ENCODE data around the gene TIMM13. TPM values are rescaled to one million over a fixed set of nuclear protein-coding genes. Genes with fewer than 3 reads are reported as not detected.
A peak's percentile ranks its signal among the peaks of the same experiment; 100 is the strongest.

TIMM13 gene
- total and polyA plus RNA-seq, 9 of the 15 experiments (the other 6 are each of a cell fraction or from before 2014, with no cell fraction given): 17.6 to 215 (median 71.8) TPM

DNA sequence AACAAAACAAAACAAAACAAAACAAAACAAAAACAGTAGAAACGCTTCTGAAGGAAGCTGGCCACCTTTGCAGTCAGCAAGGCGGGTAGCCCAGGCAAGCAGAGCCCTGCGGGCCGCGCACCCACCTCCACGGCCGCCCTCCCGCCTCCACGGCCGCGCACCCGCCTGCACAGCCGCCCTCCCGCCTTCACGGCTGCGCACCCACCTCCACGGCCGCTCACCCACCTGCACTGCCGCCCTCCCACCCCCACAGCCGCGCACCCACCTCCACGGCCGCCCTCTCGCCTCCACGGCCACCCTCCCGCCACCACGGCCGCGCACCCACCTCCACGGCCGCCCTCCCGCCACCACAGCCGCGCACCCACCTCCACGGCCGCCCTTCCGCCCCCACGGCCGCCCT is 9.0 kb upstream of the TIMM13 start:
- Histone ChIP-seq H3K4me1 (replicated peaks in 1 of 2; ENCODE audit: control insufficient read depth in 2 of 2, insufficient read depth in 2 of 2, low read length in 2 of 2) (peaks cover 0 to 22% of the 10 kb centered on the region in 2 experiments; a peak in 1 of 5 replicates), H3K9me3 (replicated peaks; ENCODE audit: control insufficient read depth, insufficient read depth, low read depth, low read length) (no peaks in the 10 kb centered on the region), H3K36me3 (ENCODE audit: control insufficient read depth, insufficient read depth, low read length) (peaks cover 76% of the 10 kb centered on the region; the same call in 2 of the 3 replicates), H3K79me2 (ENCODE audit: control insufficient read depth, insufficient read depth, low read length) (peaks cover 4% of the 10 kb centered on the region; the same call in 2 of the 3 replicates), H2AFZ (ENCODE audit: low read depth, low read length) (no peak overlapping the region), H3K27ac (ENCODE audit: extremely low read depth, low read depth, low read length) (no peak overlapping the region), H3K4me2 (ENCODE audit: insufficient read depth, low read length) (no peak overlapping the region), H4K20me1 (replicated peaks; ENCODE audit: control insufficient read depth, insufficient read depth, low read length) (peaks cover 4% of the 10 kb centered on the region; the same call in 1 of the 2 replicates), H3K4me3 (no peak overlapping the region), H3K27me3 (ENCODE audit: control insufficient read depth in 2 of 2, insufficient read depth in 2 of 2, low read length in 2 of 2) (no peaks in the 10 kb centered on the region), H3K9me1 (ENCODE audit: control insufficient read depth, insufficient read depth, low read length) (no peaks in the 10 kb centered on the region), H3K9ac (ENCODE audit: insufficient read depth in 1 of 2, low read depth in 2 of 2, low read length in 2 of 2) (no peak overlapping the region)
- ChIA-PET POLR2A (interaction anchor here (1.0 to 1.4 kb wide), 2 partner anchors 8 to 22 kb away, joined by 3 to 4 read pairs; no protein-coding TSS in a partner anchor), CTCF (ENCODE audit: low intra/inter-chr PET ratio) (no interaction called here)
- intact Hi-C loops (cut with micrococcal nuclease): no loop called here
- no peak for ATAC-seq
- no TSS peak for BruUV-seq (replicated peaks)
- FAIRE-seq: no peak
- WGBS (ENCODE audit: insufficient coverage, low coverage, missing lambda C conversion rate): 90% methylated on average over 9 of the region's 39 CpGs
- DNase-seq (ENCODE audit: extremely low read depth in 1 of 4, low spot score in 3 of 4): peak in 1 of 4 experiments; percentile 31
- in situ Hi-C loops (cut with MboI): no loop called here
- TF ChIP-seq TEAD4 (IDR thresholded peaks at IDR 0.05; ENCODE audit: low read length): no peak
- no peak for TF ChIP-seq TEAD4 (CRISPR knock-in tag; IDR thresholded peaks at IDR 0.05; ENCODE audit: borderline replicate concordance)
- no peak for TF ChIP-seq ZNF639 (CRISPR knock-in tag; conservative IDR thresholded peaks at IDR 0.05 in 1 of 2, IDR thresholded peaks at IDR 0.05 in 1 of 2)
- TF ChIP-seq SNIP1 (IDR thresholded peaks at IDR 0.05; ENCODE audit: low read depth): no peak
- no peak for TF ChIP-seq SIN3A (IDR thresholded peaks at IDR 0.05; ENCODE audit: borderline replicate concordance in 2 of 2, control insufficient read depth in 1 of 2, low read depth in 2 of 2, low read length in 2 of 2)
- TF ChIP-seq TFE3 (CRISPR knock-in tag; IDR thresholded peaks at IDR 0.05): no peak
- TF ChIP-seq E2F4 (CRISPR knock-in tag; IDR thresholded peaks at IDR 0.05; ENCODE audit: low read depth): no peak
- TF ChIP-seq, protein P1, sequence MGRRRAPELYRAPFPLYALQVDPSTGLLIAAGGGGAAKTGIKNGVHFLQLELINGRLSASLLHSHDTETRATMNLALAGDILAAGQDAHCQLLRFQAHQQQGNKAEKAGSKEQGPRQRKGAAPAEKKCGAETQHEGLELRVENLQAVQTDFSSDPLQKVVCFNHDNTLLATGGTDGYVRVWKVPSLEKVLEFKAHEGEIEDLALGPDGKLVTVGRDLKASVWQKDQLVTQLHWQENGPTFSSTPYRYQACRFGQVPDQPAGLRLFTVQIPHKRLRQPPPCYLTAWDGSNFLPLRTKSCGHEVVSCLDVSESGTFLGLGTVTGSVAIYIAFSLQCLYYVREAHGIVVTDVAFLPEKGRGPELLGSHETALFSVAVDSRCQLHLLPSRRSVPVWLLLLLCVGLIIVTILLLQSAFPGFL (CRISPR knock-in tag; IDR thresholded peaks at IDR 0.05): no peak
- TF ChIP-seq RNF2 (IDR thresholded peaks at IDR 0.05): no peak
- TF ChIP-seq RBM22 (IDR thresholded peaks at IDR 0.05; ENCODE audit: low read depth, low read length, poor library complexity, severe bottlenecking): no peak

All from K562 (cell line).